Smooth muscle cell (in vitro differentiated cells): Measurements from ENCODE around the gene ADAM12. TPM values are rescaled to one million over a fixed set of nuclear protein-coding genes. Genes with fewer than 3 reads are reported as not detected.

Source experiments
- DNase-seq: peaks from one replicate; lab custom pipeline; 2025; ENCODE audit not compliant: unreplicated experiment; lab: John Stamatoyannopoulos, UW
- H2AFZ ChIP-seq: fragments of 200-600 bp; sonication (generic); 2 replicates; pipeline ENCODE4 v1.6.0; 2016; ENCODE audit warnings: antibody characterized with exemption, low read depth, mild to moderate bottlenecking
- H3F3A ChIP-seq: fragments of 200-600 bp; sonication (generic); 2 replicates; pipeline ENCODE4 v1.6.0; 2017; ENCODE audit warnings: antibody characterized with exemption, low read depth
- H3K27ac ChIP-seq: fragments of 200-600 bp; sonication (generic); 2 replicates; pipeline ENCODE4 v1.5.1; 2016; ENCODE audit warnings: low read depth, mild to moderate bottlenecking
- H3K27me3 ChIP-seq: fragments of 200-600 bp; sonication (generic); 2 replicates; pipeline ENCODE4 v1.6.1; 2016; ENCODE audit warnings: low read depth, mild to moderate bottlenecking
- H3K36me3 ChIP-seq: fragments of 200-600 bp; sonication (generic); 2 replicates; pipeline ENCODE4 v1.5.1; 2016; ENCODE audit warnings: low read depth
- H3K4me1 ChIP-seq: fragments of 200-600 bp; sonication (generic); 2 replicates; pipeline ENCODE4 v1.5.1; 2016; ENCODE audit warnings: low read depth
- H3K4me2 ChIP-seq: fragments of 200-600 bp; sonication (generic); 2 replicates; pipeline ENCODE4 v1.6.0; 2016; ENCODE audit warnings: mild to moderate bottlenecking
- H3K4me3 ChIP-seq: fragments of 200-600 bp; sonication (generic); 2 replicates; pipeline ENCODE4 v1.5.1; 2016; ENCODE audit warnings: mild to moderate bottlenecking
- H3K79me2 ChIP-seq: fragments of 200-600 bp; sonication (generic); 2 replicates; pipeline ENCODE4 v1.6.0; 2016; ENCODE audit warnings: low read depth, mild to moderate bottlenecking
- H3K9ac ChIP-seq: fragments of 200-600 bp; sonication (generic); 2 replicates; pipeline ENCODE4 v1.6.0; 2016; ENCODE audit warnings: low read depth
- H3K9me3 ChIP-seq: fragments of 200-600 bp; sonication (generic); replicated peaks from 2 replicates; pipeline ENCODE4 v1.5.1; 2016; ENCODE audit warnings: low read depth
- H4K20me1 ChIP-seq: fragments of 200-600 bp; sonication (generic); 2 replicates; pipeline ENCODE4 v1.6.0; 2016; ENCODE audit warnings: low read depth
- CTCF ChIP-seq: fragments of 200-600 bp; sonication (generic); IDR thresholded peaks from 2 replicates; pipeline ENCODE4 v1.5.1; 2017; ENCODE audit warnings: borderline replicate concordance, mild to moderate bottlenecking, antibody characterized with exemption; ENCODE audit not compliant: insufficient read depth, poor library complexity, severe bottlenecking
- WGBS: methylation state at CpG from one replicate; pipeline ENCODE4 v1.1.7; 2016; ENCODE audit warnings: low lambda C conversion rate; 5-methylcytosine and 5-hydroxymethylcytosine counted together
- polyA plus RNA-seq: library from polyadenylated mRNA; unstranded; fragments of >200 nt; fragmentation: Nextera tagmentation; extraction: Ambion mirVana; gene quantifications from 2 replicates; pipeline ENCODE4 v1.2.1, GENCODE V29; 2016
- total RNA-seq: library from RNA; depleted of rRNA; stranded (reverse); fragments of >200 nt; gene quantifications from 2 replicates; pipeline ENCODE4 v1.2.3, GENCODE V29; 2014

Gene ADAM12
- total and polyA plus RNA-seq, 2 experiments from 2014 or later: 40.0 to 54.3 TPM

GRCh38 chr10:126390324-126390723 is 2.0 kb upstream of the ADAM12 start:
- no peak overlapping the region for H2AFZ ChIP-seq
- H3K4me1 ChIP-seq: peaks cover 28% of the 10 kb centered on the region
- peaks cover 22% of the 10 kb centered on the region for H3F3A ChIP-seq
- no peak for DNase-seq
- WGBS: 92% methylated on average over 4 of the region's 4 CpGs
- no peak for TF ChIP-seq CTCF
- no peaks in the 10 kb centered on the region for H3K36me3 ChIP-seq
- H3K4me2 ChIP-seq: peak overlapping the region; percentile 35
- peaks cover 20% of the 10 kb centered on the region for H3K79me2 ChIP-seq
- no peaks in the 10 kb centered on the region for H3K27me3 ChIP-seq
- no peaks in the 10 kb centered on the region for H4K20me1 ChIP-seq
- no peak overlapping the region for H3K4me3 ChIP-seq
- H3K9me3 ChIP-seq: no peaks in the 10 kb centered on the region
- peak overlapping the region; percentile 6 for H3K9ac ChIP-seq
- H3K27ac ChIP-seq: peak overlapping the region; percentile 91

- 2% methylated on average over 34 of the region's 50 CpGs for WGBS
- Histone ChIP-seq H4K20me1 (no peaks in the 10 kb centered on the region), H3K27me3 (no peaks in the 10 kb centered on the region), H3K79me2 (peaks cover 48% of the 10 kb centered on the region), H3K27ac (peak overlapping the region; percentile 91), H3K4me3 (peak overlapping the region; percentile 58), H3K4me1 (peaks cover 28% of the 10 kb centered on the region), H3K9ac (peak overlapping the region; percentile 80), H2AFZ (peak overlapping the region; percentile 21), H3K9me3 (no peaks in the 10 kb centered on the region), H3K36me3 (no peaks in the 10 kb centered on the region), H3F3A (peaks cover 29% of the 10 kb centered on the region), H3K4me2 (peak overlapping the region; percentile 95)
- peak; percentile 35 for DNase-seq
- TF ChIP-seq CTCF: peak; percentile 89
Measured at GRCh38 chr10:126387041-126387921, 996 bp downstream of the ADAM12 start.

- peak overlapping the region; percentile 91 for H3K27ac ChIP-seq
- DNase-seq: no peak
Measured at GRCh38 chr10:126384269-126384873, 3.9 kb downstream of the ADAM12 start.

More at GRCh38 chr10:126384269-126384873, 3.9 kb downstream of the ADAM12 start:
- Histone ChIP-seq H3K9me3 (no peaks in the 10 kb centered on the region), H4K20me1 (no peaks in the 10 kb centered on the region), H3K4me2 (peak overlapping the region; percentile 95), H3K9ac (peak overlapping the region; percentile 80), H3K4me1 (peaks cover 10% of the 10 kb centered on the region), H2AFZ (no peak overlapping the region), H3K4me3 (no peak overlapping the region), H3F3A (peaks cover 14% of the 10 kb centered on the region), H3K79me2 (peaks cover 77% of the 10 kb centered on the region), H3K27me3 (no peaks in the 10 kb centered on the region), H3K36me3 (no peaks in the 10 kb centered on the region)
- WGBS: 32% methylated on average over 5 of the region's 5 CpGs
- TF ChIP-seq CTCF: no peak
